ENCODE data around the gene CCDC183. TPM values are rescaled to one million over a fixed set of nuclear protein-coding genes. Genes with fewer than 3 reads are reported as not detected.

CCDC183 gene
- polyA plus RNA-seq, 3 donors = 0.54 to 2.1 TPM; not detected in 1

- no peak for DNase-seq
- Histone ChIP-seq H3K9me3 (replicated peaks in 1 of 2; ENCODE audit: control insufficient read depth in 1 of 2, insufficient read depth in 1 of 2, low read length in 2 of 2) (no peaks in the 10 kb centered on the region), H3K79me2 (ENCODE audit: insufficient read depth, low read length) (no peaks in the 10 kb centered on the region), H2AFZ (ENCODE audit: insufficient read depth, low read depth, low read length, poor library complexity, severe bottlenecking) (no peak overlapping the region), H3K36me3 (replicated peaks in 1 of 2; ENCODE audit: control insufficient read depth in 1 of 2, insufficient read depth in 2 of 2, low read length in 2 of 2) (peaks cover 0 to 5% of the 10 kb centered on the region in 2 donors), H3K9ac (ENCODE audit: insufficient read depth, low read length, poor library complexity, severe bottlenecking) (no peak overlapping the region), H3K27ac (ENCODE audit: low read depth in 1 of 2, low read length in 2 of 2) (no peak overlapping the region), H4K20me1 (ENCODE audit: insufficient read depth, low read length) (peaks cover 13% of the 10 kb centered on the region), H3K4me3 (replicated peaks in 1 of 3; ENCODE audit: low read depth in 2 of 3, low read length in 3 of 3) (no peak overlapping the region), H3K27me3 (ENCODE audit: control insufficient read depth in 2 of 2, insufficient read depth in 2 of 2, low read length in 2 of 2) (no peaks in the 10 kb centered on the region), H3K4me1 (ENCODE audit: control insufficient read depth in 1 of 2, insufficient read depth in 2 of 2, low read length in 2 of 2) (peaks cover 7 to 10% of the 10 kb centered on the region in 2 donors), H3K4me2 (replicated peaks; ENCODE audit: extremely low read depth, low read length, poor library complexity, severe bottlenecking) (no peak overlapping the region)
- intact Hi-C loops (cut with micrococcal nuclease) = no loop called here
- Mint-ChIP-seq H3K4me1 (peaks cover 6% of the 10 kb centered on the region), H3K27ac (no peak overlapping the region), H3K36me3 (peaks cover 0 to 9% of the 10 kb centered on the region in 2 donors), H3K4me3 (no peak overlapping the region), H3K27me3 (ENCODE audit: low read depth in 3 of 3) (no peaks in the 10 kb centered on the region), H3K9me3 (no peaks in the 10 kb centered on the region)
- TF ChIP-seq CTCF (IDR thresholded peaks at IDR 0.05) = no peak
- WGBS (ENCODE audit: insufficient coverage) = 93% methylated on average over 13 of the region's 18 CpGs
These were observed 57.5 kb downstream of the CCDC183 start for GRCh38 chr9:136853596-136854112.

GRCh38 chr9:136854113-136854841, 58.1 kb downstream of the CCDC183 start:
- peaks cover 0 to 5% of the 10 kb centered on the region in 2 donors for H3K36me3 ChIP-seq (replicated peaks in 1 of 2; ENCODE audit: control insufficient read depth in 1 of 2, insufficient read depth in 2 of 2, low read length in 2 of 2)
- H3K79me2 ChIP-seq (ENCODE audit: insufficient read depth, low read length) = no peaks in the 10 kb centered on the region
- H3K9ac ChIP-seq (ENCODE audit: insufficient read depth, low read length, poor library complexity, severe bottlenecking) = no peak overlapping the region
- Mint-ChIP-seq H3K36me3 (peaks cover 0 to 9% of the 10 kb centered on the region in 2 donors), H3K4me3 (no peak overlapping the region), H3K9me3 (no peaks in the 10 kb centered on the region), H3K27me3 (ENCODE audit: low read depth in 3 of 3) (no peaks in the 10 kb centered on the region), H3K27ac (no peak overlapping the region), H3K4me1 (peaks cover 6% of the 10 kb centered on the region)
- no peak for DNase-seq
- H3K27me3 ChIP-seq (ENCODE audit: control insufficient read depth in 2 of 2, insufficient read depth in 2 of 2, low read length in 2 of 2) = no peaks in the 10 kb centered on the region
- H4K20me1 ChIP-seq (ENCODE audit: insufficient read depth, low read length) = peaks cover 15% of the 10 kb centered on the region
- no peak overlapping the region for H3K27ac ChIP-seq (ENCODE audit: low read depth in 1 of 2, low read length in 2 of 2)
- TF ChIP-seq CTCF (IDR thresholded peaks at IDR 0.05) = no peak
- intact Hi-C loops (cut with micrococcal nuclease) = no loop called here
- no peak overlapping the region for H3K4me2 ChIP-seq (replicated peaks; ENCODE audit: extremely low read depth, low read length, poor library complexity, severe bottlenecking)
- 90% methylated on average over 28 of the region's 30 CpGs for WGBS (ENCODE audit: insufficient coverage)
- H3K4me1 ChIP-seq (ENCODE audit: control insufficient read depth in 1 of 2, insufficient read depth in 2 of 2, low read length in 2 of 2) = peaks cover 7 to 10% of the 10 kb centered on the region in 2 donors
- no peak overlapping the region for H3K4me3 ChIP-seq (replicated peaks in 1 of 3; ENCODE audit: low read depth in 2 of 3, low read length in 3 of 3)
- no peak overlapping the region for H2AFZ ChIP-seq (ENCODE audit: insufficient read depth, low read depth, low read length, poor library complexity, severe bottlenecking)
- no peaks in the 10 kb centered on the region for H3K9me3 ChIP-seq (replicated peaks in 1 of 2; ENCODE audit: control insufficient read depth in 1 of 2, insufficient read depth in 1 of 2, low read length in 2 of 2)
